GM20000 (cell line): ENCODE data around the gene KIF5A.

Experiments
- DNase-seq: peaks from one replicate; pipeline ENCODE4 v3.0.0; 2012; ENCODE audit warnings: low spot score
- CTCF ChIP-seq: IDR thresholded peaks from 2 replicates; pipeline ENCODE4 v1.5.1; 2012; ENCODE audit warnings: mild to moderate bottlenecking, control low read depth; ENCODE audit errors: extremely low read depth, missing control alignments

KIF5A gene

GRCh38 chr12:57522887-57523705 lies 26.7 kb upstream of the KIF5A start:
- no peak for DNase-seq
- no peak for TF ChIP-seq CTCF

DNA sequence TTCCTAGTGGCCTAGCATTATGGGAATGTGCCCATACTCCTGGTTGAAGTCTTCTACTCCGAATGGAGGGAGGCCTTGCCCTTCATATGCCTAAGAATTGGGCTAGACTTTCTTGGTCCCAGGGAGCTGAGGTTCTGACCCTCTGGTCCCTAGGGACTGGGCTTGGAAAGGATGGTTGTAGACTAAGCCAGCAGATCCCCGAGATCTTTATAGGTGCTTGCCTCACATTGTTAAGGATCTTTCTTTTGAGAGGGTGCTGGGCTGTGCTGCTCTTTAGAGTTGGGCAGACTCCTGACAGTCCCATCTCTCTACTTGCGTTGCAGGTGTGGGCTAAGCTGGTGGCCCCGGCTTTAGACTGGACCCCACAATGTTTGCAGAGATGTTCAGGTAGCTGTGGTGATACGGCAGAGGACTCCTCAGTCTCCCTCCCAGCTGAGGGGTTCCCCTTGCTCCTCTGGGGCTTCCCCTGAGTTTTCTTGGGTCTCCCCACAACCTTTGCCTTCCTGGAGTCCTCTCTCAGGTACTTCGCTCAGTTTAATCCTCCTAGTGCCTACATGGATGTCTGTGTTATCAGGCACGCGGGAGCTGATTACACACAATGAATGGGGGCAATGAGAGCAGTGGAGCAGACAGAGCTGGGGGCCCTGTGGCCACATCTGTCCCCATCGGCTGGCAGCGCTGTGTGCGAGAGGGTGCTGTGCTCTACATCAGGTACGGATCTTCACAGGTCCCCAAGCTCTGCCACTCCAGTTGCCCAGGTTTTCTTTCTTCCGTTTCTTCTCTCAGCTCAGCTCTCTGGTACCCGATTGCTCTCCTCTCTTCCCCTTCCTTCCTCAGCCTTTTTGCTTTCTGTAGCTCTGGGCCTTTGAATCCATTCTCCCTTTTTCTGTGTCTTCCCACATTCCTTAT lies 25.9 kb upstream of the KIF5A start:
- no peak for TF ChIP-seq CTCF
- DNase-seq, result peak; percentile 57

- TF ChIP-seq CTCF, result no peak
- no peak for DNase-seq
Observed at GRCh38 chr12:57524814-57525614, 24.8 kb upstream of the KIF5A start.

DNA sequence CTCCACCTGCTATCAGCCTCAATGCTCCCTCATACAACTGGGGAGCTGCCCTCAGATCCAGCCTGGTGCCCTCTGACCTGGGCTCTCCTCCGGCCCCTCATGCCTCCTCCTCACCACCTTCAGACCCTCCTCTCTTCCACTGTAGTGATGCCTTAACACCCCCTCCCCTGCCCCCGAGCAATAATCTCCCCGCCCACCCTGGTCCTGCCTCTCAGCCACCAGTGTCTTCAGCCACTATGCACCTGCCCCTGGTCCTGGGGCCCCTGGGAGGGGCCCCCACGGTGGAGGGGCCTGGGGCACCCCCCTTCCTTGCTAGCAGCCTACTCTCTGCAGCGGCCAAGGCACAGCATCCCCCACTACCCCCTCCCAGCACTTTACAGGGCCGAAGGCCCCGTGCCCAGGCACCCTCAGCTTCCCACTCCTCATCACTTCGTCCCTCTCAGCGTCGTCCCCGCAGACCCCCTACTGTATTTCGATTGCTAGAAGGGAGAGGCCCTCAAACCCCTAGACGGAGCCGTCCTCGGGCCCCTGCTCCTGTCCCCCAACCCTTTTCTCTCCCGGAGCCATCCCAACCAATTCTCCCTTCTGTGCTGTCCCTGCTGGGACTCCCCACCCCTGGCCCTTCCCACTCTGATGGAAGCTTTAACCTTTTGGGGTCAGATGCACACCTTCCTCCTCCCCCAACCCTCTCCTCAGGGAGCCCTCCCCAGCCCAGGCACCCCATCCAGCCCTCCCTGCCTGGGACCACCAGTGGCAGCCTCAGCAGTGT lies 24.0 kb upstream of the KIF5A start:
- no peak for TF ChIP-seq CTCF
- no peak for DNase-seq

DNA sequence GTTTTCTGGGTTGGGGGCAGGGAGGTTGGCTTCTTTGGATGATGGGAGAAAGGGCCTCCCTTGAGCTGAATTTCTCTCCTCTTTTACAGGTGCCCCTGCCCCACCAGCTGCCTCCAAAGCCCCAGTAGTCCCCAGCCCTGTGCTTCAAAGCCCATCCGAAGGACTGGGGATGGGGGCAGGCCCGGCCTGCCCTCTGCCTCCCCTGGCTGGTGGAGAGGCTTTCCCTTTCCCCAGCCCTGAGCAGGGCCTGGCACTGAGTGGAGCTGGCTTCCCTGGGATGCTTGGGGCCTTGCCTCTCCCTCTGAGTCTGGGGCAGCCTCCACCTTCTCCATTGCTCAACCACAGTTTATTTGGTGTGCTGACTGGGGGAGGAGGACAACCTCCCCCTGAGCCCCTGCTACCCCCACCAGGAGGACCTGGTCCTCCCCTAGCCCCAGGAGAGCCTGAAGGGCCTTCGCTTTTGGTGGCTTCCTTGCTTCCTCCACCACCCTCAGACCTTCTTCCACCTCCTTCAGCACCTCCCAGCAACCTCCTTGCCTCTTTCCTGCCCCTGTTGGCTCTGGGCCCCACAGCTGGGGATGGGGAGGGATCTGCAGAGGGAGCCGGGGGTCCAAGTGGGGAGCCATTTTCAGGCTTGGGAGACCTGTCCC lies 23.2 kb upstream of the KIF5A start:
- DNase-seq, result no peak
- TF ChIP-seq CTCF, result no peak

DNA sequence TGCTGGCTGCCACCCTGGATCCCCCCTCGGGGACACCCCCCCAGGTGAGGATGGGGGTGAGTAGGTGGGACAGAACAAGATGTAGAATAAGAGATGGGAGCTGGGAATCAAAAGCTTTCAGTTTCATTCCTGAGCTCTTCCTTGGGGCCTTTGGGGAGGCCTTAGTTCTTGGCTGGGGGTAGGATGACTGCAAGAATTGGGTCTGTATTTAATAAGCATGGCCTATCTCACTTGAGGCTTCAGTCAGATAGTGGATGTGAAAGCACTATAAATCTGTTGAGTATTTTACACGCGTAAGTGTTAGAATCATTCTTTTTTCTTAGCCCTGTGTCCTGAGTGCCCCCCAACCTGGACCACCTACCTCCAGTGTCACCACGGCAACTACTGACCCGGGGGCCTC lies 22.7 kb upstream of the KIF5A start:
- no peak for TF ChIP-seq CTCF
- no peak for DNase-seq
